Adrenal gland (tissue), 5 donors: ENCODE data around the gene SERPINC1.

Source experiments
- POLR2A ChIP-seq, 2 donors: fragments of 450-650 bp; IDR thresholded peaks; one replicate each; pipeline ENCODE4 v1.6.1; 2017; ENCODE audit warnings: antibody characterized with exemption in 2 of 2, mild to moderate bottlenecking in 2 of 2, moderate library complexity in 1 of 2
- TF ChIP-seq, protein P1 (sequence below), 6 experiments: fragments of 450-650 bp in 4 of 6; fragments of 200-600 bp in 2 of 6; sonication (generic) in 1 of 6; IDR thresholded peaks; 1 replicate in 5 of 6; 2 replicates in 1 of 6; pipeline versions ENCODE4 v1.5.1 to v1.8.0; 2016 to 2021; ENCODE audit warnings: antibody characterized with exemption in 6 of 6, mild to moderate bottlenecking in 2 of 6, moderate library complexity in 1 of 6
- donor health status: DM: no; HTN: no; CAD: no.

DNA sequence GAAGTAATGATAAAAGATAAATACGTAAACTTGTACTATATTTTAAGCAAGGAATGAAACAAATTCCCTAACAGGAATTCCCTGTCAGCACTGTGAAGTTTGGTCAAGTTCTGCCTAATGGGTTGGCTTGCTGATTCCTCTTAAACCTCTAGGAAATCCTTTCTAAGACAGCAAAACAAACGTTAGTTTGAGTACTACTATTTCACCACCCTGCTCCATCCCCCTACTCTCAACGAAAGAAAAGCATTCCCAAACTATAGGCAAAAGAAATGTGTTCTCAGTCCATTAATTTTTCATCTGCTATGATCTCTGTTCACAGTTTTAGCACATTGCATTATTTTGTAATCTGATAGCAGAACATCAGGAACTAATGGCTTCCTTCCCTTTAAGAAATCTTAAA is 16.1 kb downstream of the SERPINC1 start:
- TF ChIP-seq, protein P1, sequence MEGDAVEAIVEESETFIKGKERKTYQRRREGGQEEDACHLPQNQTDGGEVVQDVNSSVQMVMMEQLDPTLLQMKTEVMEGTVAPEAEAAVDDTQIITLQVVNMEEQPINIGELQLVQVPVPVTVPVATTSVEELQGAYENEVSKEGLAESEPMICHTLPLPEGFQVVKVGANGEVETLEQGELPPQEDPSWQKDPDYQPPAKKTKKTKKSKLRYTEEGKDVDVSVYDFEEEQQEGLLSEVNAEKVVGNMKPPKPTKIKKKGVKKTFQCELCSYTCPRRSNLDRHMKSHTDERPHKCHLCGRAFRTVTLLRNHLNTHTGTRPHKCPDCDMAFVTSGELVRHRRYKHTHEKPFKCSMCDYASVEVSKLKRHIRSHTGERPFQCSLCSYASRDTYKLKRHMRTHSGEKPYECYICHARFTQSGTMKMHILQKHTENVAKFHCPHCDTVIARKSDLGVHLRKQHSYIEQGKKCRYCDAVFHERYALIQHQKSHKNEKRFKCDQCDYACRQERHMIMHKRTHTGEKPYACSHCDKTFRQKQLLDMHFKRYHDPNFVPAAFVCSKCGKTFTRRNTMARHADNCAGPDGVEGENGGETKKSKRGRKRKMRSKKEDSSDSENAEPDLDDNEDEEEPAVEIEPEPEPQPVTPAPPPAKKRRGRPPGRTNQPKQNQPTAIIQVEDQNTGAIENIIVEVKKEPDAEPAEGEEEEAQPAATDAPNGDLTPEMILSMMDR (IDR thresholded peaks at IDR 0.05), result no peak
- TF ChIP-seq POLR2A (IDR thresholded peaks at IDR 0.05), result no peak
